ENCODE data around the gene TNFRSF21. TPM values are rescaled to one million over a fixed set of nuclear protein-coding genes. Genes with fewer than 3 reads are reported as not detected.

The TNFRSF21 gene
- total RNA-seq, 2 donors from 2014 or later, result 7.4 to 12.1 TPM

DNA sequence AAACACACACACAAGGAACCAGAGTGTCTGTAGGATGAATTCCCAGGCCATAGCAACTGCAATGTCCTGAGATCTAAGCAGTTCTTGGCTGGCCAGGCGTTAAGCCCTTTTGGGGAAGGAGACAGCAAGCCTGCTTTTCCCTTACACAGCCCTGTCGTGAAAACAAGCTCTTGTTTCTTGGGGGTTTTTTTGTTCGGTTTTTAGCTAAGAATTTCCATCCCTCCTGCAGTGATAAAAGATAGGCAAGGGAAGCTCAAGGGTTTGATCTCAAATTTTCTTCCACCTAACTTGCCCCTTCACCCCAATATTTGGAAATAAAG, 1.5 kb downstream of the TNFRSF21 start:
- Histone ChIP-seq H3K4me3 (peak overlapping the region; percentile 57 to 70), H3K4me1 (peaks cover 0 to 10% of the 10 kb centered on the region in 2 donors)
- TF ChIP-seq, protein P1, sequence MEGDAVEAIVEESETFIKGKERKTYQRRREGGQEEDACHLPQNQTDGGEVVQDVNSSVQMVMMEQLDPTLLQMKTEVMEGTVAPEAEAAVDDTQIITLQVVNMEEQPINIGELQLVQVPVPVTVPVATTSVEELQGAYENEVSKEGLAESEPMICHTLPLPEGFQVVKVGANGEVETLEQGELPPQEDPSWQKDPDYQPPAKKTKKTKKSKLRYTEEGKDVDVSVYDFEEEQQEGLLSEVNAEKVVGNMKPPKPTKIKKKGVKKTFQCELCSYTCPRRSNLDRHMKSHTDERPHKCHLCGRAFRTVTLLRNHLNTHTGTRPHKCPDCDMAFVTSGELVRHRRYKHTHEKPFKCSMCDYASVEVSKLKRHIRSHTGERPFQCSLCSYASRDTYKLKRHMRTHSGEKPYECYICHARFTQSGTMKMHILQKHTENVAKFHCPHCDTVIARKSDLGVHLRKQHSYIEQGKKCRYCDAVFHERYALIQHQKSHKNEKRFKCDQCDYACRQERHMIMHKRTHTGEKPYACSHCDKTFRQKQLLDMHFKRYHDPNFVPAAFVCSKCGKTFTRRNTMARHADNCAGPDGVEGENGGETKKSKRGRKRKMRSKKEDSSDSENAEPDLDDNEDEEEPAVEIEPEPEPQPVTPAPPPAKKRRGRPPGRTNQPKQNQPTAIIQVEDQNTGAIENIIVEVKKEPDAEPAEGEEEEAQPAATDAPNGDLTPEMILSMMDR (IDR thresholded peaks at IDR 0.05), result no peak

DNA sequence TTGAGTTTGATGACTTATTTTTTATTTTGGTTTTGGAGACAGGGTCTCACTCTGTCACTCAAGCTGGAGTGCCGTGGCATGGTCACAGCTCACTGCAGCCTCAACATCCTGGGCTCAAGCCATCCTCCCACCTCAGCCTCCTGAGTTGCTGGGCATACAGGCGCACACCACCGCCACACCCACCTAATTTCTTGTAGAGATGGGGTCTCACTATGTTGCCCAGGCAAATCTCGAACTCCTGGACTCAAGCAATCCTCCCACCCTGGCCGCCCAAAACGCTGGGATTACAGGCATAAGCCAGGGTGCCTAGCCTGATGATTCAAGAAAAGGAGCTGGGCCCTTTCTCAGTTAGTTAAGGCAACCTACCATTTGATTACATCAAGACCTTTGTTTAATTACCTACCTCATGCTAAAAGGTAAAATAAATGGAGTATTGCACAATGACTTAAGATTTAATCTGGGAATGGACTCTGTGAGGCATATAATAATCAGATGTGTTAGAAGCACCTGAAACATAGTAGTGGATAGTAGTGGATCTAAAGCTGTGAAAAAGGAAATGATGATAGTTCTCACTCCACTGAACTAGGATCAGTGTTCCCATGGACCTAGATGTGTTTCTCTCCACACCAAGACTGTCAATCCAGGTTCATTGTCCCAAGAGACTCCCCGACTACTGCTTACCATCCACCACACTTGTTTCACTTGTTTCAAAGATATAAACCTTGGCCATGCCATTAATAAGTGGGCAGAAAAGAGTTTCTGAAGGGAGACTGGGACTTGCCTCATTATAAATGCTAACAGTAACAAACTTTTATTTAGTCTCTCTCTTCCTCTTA, 2.1 kb downstream of the TNFRSF21 start:
- Histone ChIP-seq H3K4me1 (peaks cover 0 to 10% of the 10 kb centered on the region in 2 donors), H3K27ac (no peak overlapping the region), H3K27me3 (no peaks in the 10 kb centered on the region), H3K9me3 (no peaks in the 10 kb centered on the region), H3K36me3 (no peaks in the 10 kb centered on the region), H3K4me3 (peak overlapping the region; percentile 57 to 70)
- no peak for DNase-seq (ENCODE audit: low spot score)
- TF ChIP-seq, protein P1 (IDR thresholded peaks at IDR 0.05), result no peak

More for the DNA sequence above, 1.5 kb downstream of the TNFRSF21 start:
- Histone ChIP-seq H3K27me3 (no peaks in the 10 kb centered on the region), H3K27ac (no peak overlapping the region), H3K36me3 (no peaks in the 10 kb centered on the region), H3K9me3 (no peaks in the 10 kb centered on the region)
- DNase-seq (ENCODE audit: low spot score), result no peak

DNA sequence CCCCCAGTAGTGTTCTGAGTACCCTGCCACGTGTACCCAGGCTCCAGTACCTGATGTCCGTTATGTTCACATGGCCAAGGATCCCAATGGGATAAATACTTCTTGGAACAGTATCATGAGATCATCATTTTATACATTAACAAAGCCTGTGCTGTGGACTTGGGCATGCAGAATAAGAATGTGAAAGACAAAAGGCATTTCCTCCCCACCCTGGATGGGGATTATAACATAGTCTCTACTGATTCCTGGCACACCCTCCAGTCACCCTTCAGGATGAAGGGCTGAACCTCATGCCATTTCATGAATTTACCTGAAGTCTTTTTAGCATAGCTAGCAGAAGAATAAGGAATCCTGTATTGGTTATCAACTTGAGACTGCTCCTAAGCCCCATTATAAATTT, 2.8 kb downstream of the TNFRSF21 start:
- no peak for DNase-seq (ENCODE audit: low spot score)
- TF ChIP-seq, protein P1 (IDR thresholded peaks at IDR 0.05), result no peak
- no peaks in the 10 kb centered on the region for H3K9me3 ChIP-seq
- H3K4me1 ChIP-seq, result peaks cover 0 to 10% of the 10 kb centered on the region in 2 donors
- H3K4me3 ChIP-seq, result no peak overlapping the region
- H3K27me3 ChIP-seq, result no peaks in the 10 kb centered on the region
- no peaks in the 10 kb centered on the region for H3K36me3 ChIP-seq
- no peak overlapping the region for H3K27ac ChIP-seq

DNA sequence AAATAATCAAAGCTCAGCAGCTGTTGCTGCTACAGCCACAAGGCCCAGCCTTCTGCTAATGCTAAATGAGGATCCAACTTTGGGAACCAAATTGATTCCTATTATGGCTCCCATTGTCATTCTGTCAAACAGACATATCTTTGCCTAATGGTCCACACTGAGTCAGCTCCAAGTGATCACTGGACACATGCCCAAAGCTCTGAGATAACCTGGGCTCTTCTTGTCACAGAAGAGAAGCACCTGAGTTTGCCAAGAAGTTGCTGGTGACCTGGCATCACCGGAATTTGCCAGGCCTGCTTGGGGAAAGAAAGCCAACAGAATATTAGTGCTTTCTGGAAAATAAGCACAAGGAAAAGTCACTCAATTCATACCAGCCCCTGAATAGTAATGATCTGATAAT, 5.8 kb downstream of the TNFRSF21 start:
- Histone ChIP-seq H3K4me3 (no peak overlapping the region), H3K27ac (no peak overlapping the region), H3K4me1 (peaks cover 0 to 8% of the 10 kb centered on the region in 2 donors), H3K36me3 (no peaks in the 10 kb centered on the region), H3K27me3 (no peaks in the 10 kb centered on the region), H3K9me3 (no peaks in the 10 kb centered on the region)
- no peak for DNase-seq (ENCODE audit: low spot score)
- TF ChIP-seq, protein P1 (IDR thresholded peaks at IDR 0.05), result no peak

DNA sequence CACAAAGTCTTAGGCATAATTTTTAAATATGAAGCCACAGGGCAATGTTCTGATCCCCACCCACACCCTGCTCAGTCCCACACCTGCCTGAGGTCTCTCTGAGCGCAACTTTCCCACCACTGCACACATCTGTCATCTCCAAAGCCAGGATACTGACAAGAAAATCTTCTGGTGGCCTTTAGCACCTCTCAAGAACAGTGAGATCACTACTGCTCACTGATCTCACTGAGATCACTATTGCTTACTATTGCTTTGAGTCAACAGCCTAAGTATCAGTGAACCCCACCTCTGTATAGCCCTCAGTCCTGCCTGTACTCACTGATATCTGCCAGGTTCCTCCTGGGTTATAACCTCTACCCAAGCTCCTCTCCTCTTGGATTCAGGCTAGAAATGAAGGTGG, 6.4 kb downstream of the TNFRSF21 start:
- H3K9me3 ChIP-seq, result no peaks in the 10 kb centered on the region
- no peak for DNase-seq (ENCODE audit: low spot score)
- TF ChIP-seq, protein P1 (IDR thresholded peaks at IDR 0.05), result no peak
- H3K27me3 ChIP-seq, result no peaks in the 10 kb centered on the region
- H3K27ac ChIP-seq, result no peak overlapping the region
- no peaks in the 10 kb centered on the region for H3K36me3 ChIP-seq
- peaks cover 0 to 3% of the 10 kb centered on the region in 2 donors for H3K4me1 ChIP-seq
- no peak overlapping the region for H3K4me3 ChIP-seq

DNA sequence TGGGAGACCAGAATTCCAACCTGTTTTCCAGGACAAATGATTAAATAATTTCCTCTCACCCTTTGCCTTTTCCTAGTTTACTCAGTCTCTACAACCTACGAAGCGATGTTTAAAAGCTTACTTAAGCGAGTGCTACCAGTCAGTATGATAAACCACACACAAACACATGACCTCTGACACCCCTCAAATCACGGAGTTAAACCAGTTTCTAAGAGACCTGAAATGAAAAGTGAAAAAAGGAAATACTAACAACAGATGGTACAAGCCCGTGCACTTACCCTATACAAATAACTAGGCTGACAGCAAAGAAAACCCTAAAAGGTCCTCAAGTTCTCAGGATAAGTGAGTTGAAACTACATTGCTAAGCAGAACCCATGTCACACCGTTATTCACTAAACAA, 7.7 kb downstream of the TNFRSF21 start:
- no peaks in the 10 kb centered on the region for H3K4me1 ChIP-seq
- no peaks in the 10 kb centered on the region for H3K27me3 ChIP-seq
- H3K9me3 ChIP-seq, result no peaks in the 10 kb centered on the region
- DNase-seq (ENCODE audit: low spot score), result no peak
- no peaks in the 10 kb centered on the region for H3K36me3 ChIP-seq
- no peak overlapping the region for H3K4me3 ChIP-seq
- TF ChIP-seq, protein P1 (IDR thresholded peaks at IDR 0.05), result no peak
- H3K27ac ChIP-seq, result no peak overlapping the region

Data from right atrium auricular region (tissue), 2 donors.